GM23338 (cell line): ENCODE data around the gene EFS. TPM values are rescaled to one million over a fixed set of nuclear protein-coding genes. Genes with fewer than 3 reads are reported as not detected.

Source experiments
- ATAC-seq: fragments of 200-7000 bp; cut with Tn5 transposase; 3 replicates; pipeline ENCODE4 v1.9.1; 2020
- DNase-seq: peaks from one replicate; pipeline ENCODE4 v3.0.0-alpha.2; 2015; ENCODE audit warnings: low spot score
- H2AFZ ChIP-seq: fragments of 200-600 bp; sonication (generic); 2 replicates; pipeline ENCODE4 v1.8.0; 2016; ENCODE audit warnings: antibody characterized with exemption, mild to moderate bottlenecking, moderate library complexity
- H3F3A ChIP-seq: fragments of 200-600 bp; sonication (generic); replicated peaks from 2 replicates; pipeline ENCODE4 v1.8.0; 2017; ENCODE audit warnings: antibody characterized with exemption, mixed run types, low read depth
- H3K27ac ChIP-seq: fragments of 200-600 bp; sonication (generic); 2 replicates; pipeline ENCODE4 v1.6.1; 2016; ENCODE audit warnings: low read depth
- H3K27me3 ChIP-seq: fragments of 200-600 bp; sonication (generic); 2 replicates; pipeline ENCODE4 v1.8.0; 2016; ENCODE audit warnings: mild to moderate bottlenecking, mixed run types, moderate library complexity; ENCODE audit not compliant: insufficient read depth
- H3K36me3 ChIP-seq: fragments of 200-600 bp; sonication (generic); 2 replicates; pipeline ENCODE4 v1.8.0; 2016; ENCODE audit warnings: mild to moderate bottlenecking; ENCODE audit not compliant: insufficient read depth
- H3K4me1 ChIP-seq: fragments of 200-600 bp; sonication (generic); 2 replicates; pipeline ENCODE4 v1.8.0; 2016; ENCODE audit warnings: mild to moderate bottlenecking, moderate library complexity; ENCODE audit not compliant: insufficient read depth
- H3K4me2 ChIP-seq: fragments of 200-600 bp; sonication (generic); 2 replicates; pipeline ENCODE4 v1.7.1; 2017; ENCODE audit warnings: mixed run types
- H3K4me3 ChIP-seq: fragments of 200-600 bp; sonication (generic); 2 replicates; pipeline ENCODE4 v1.6.1; 2016; ENCODE audit warnings: mixed run types
- H3K79me2 ChIP-seq: fragments of 200-600 bp; sonication (generic); replicated peaks from 2 replicates; pipeline ENCODE4 v1.8.0; 2017; ENCODE audit warnings: mild to moderate bottlenecking; ENCODE audit not compliant: insufficient read depth
- H3K9me2 ChIP-seq: fragments of 200-600 bp; sonication (generic); 2 replicates; pipeline ENCODE4 v1.8.0; 2017; ENCODE audit not compliant: insufficient read depth
- H4K20me1 ChIP-seq: fragments of 200-600 bp; sonication (generic); replicated peaks from 2 replicates; pipeline ENCODE4 v1.8.0; 2017; ENCODE audit warnings: mild to moderate bottlenecking; ENCODE audit not compliant: insufficient read depth
- H3K27ac Mint-ChIP-seq: 2 replicates; pipeline ENCODE4 v1.8.0; 2020; ENCODE audit warnings: inconsistent platforms, mild to moderate bottlenecking, moderate library complexity, mixed read lengths
- H3K27me3 Mint-ChIP-seq: 3 replicates; pipeline ENCODE4 v1.8.0; 2022; ENCODE audit warnings: low read depth, mild to moderate bottlenecking, moderate library complexity, mixed read lengths, inconsistent platforms; ENCODE audit not compliant: insufficient read depth, poor library complexity
- H3K36me3 Mint-ChIP-seq: 3 replicates; pipeline ENCODE4 v1.8.0; 2021; ENCODE audit warnings: low read depth, mild to moderate bottlenecking, inconsistent platforms, moderate library complexity, mixed read lengths
- H3K4me1 Mint-ChIP-seq: 3 replicates; pipeline ENCODE4 v1.8.0; 2020; ENCODE audit warnings: mild to moderate bottlenecking, inconsistent platforms, mixed read lengths
- H3K4me3 Mint-ChIP-seq: 3 replicates; pipeline ENCODE4 v1.8.0; 2021; ENCODE audit warnings: moderate library complexity, mild to moderate bottlenecking, inconsistent platforms, mixed read lengths
- H3K9me3 Mint-ChIP-seq: 3 replicates; pipeline ENCODE4 v1.8.0; 2020; ENCODE audit warnings: moderate library complexity, mild to moderate bottlenecking, inconsistent platforms, mixed read lengths
- CREB1 ChIP-seq: fragments of 250-450 bp; sonication (Bioruptor Pico); IDR thresholded peaks from 2 replicates; pipeline ENCODE4 v1.5.0; 2020; ENCODE audit warnings: low read depth, mild to moderate bottlenecking, moderate library complexity
- EZH2phosphoT487 ChIP-seq: fragments of 200-600 bp; sonication (generic); IDR thresholded peaks from one replicate; pipeline ENCODE4 v1.8.1; 2018; ENCODE audit warnings: antibody characterized with exemption; ENCODE audit not compliant: unreplicated experiment
- JUNB ChIP-seq: IDR thresholded peaks from one replicate; pipeline ENCODE4 v1.6.1; 2016; ENCODE audit warnings: antibody characterized with exemption; ENCODE audit not compliant: unreplicated experiment
- NANOG ChIP-seq: IDR thresholded peaks from 2 replicates; pipeline ENCODE4 v1.6.1; 2016; ENCODE audit warnings: antibody characterized with exemption, borderline replicate concordance
- POLR2AphosphoS5 ChIP-seq: IDR thresholded peaks from 2 replicates; pipeline ENCODE4 v1.6.1; 2016; ENCODE audit warnings: antibody characterized with exemption, low read depth
- REST ChIP-seq: IDR thresholded peaks from one replicate; pipeline ENCODE4 v1.6.1; 2018; ENCODE audit warnings: antibody characterized with exemption; ENCODE audit not compliant: unreplicated experiment
- STAT1 ChIP-seq: IDR thresholded peaks from one replicate; pipeline ENCODE4 v1.6.1; 2016; ENCODE audit warnings: antibody characterized with exemption; ENCODE audit not compliant: unreplicated experiment
- ZNF114 ChIP-seq: fragments of 250-450 bp; sonication (Bioruptor Pico); IDR thresholded peaks from 2 replicates; pipeline ENCODE4 v1.5.0; 2020; ENCODE audit warnings: mild to moderate bottlenecking, moderate library complexity
- ZNF331 ChIP-seq: fragments of 250-450 bp; sonication (Bioruptor Pico); IDR thresholded peaks from 2 replicates; pipeline ENCODE4 v1.5.0; 2020; ENCODE audit warnings: low read depth, mild to moderate bottlenecking, moderate library complexity
- polyA plus RNA-seq: library from polyadenylated mRNA; unstranded; fragments of >200 nt; fragmentation: Nextera tagmentation; extraction: Ambion mirVana; gene quantifications from 2 replicates; pipeline ENCODE4 v1.2.1, GENCODE V29; 2016
- total RNA-seq: library from RNA; depleted of rRNA; stranded (reverse); fragments of >200 nt; shearing (Covaris generic); gene quantifications from 2 replicates; pipeline ENCODE4 v1.2.3, GENCODE V29; 2014
- TF ChIP-seq, protein P1 (sequence below), 2 experiments: fragments of 200-600 bp in 1 of 2; sonication (generic) in 1 of 2; conservative IDR thresholded peaks; 2 replicates each; pipeline versions ENCODE4 v1.5.1 to v1.6.1; 2016 to 2017; ENCODE audit warnings: antibody characterized with exemption in 2 of 2, low read depth in 2 of 2, mild to moderate bottlenecking in 2 of 2, moderate library complexity in 1 of 2
- TF ChIP-seq, protein P2 (sequence below): IDR thresholded peaks from 2 replicates; pipeline ENCODE4 v1.6.1; 2016; ENCODE audit warnings: antibody characterized with exemption

EFS gene
- total and polyA plus RNA-seq, 2 experiments from 2014 or later = 5.1 to 18.9 TPM

GRCh38 chr14:23310546-23310945 lies 54.4 kb downstream of the EFS start (continued):
- TF ChIP-seq REST = no peak
- TF ChIP-seq STAT1 = no peak
- TF ChIP-seq CREB1 (CRISPR knock-in tag) = no peak
- TF ChIP-seq, protein P1, sequence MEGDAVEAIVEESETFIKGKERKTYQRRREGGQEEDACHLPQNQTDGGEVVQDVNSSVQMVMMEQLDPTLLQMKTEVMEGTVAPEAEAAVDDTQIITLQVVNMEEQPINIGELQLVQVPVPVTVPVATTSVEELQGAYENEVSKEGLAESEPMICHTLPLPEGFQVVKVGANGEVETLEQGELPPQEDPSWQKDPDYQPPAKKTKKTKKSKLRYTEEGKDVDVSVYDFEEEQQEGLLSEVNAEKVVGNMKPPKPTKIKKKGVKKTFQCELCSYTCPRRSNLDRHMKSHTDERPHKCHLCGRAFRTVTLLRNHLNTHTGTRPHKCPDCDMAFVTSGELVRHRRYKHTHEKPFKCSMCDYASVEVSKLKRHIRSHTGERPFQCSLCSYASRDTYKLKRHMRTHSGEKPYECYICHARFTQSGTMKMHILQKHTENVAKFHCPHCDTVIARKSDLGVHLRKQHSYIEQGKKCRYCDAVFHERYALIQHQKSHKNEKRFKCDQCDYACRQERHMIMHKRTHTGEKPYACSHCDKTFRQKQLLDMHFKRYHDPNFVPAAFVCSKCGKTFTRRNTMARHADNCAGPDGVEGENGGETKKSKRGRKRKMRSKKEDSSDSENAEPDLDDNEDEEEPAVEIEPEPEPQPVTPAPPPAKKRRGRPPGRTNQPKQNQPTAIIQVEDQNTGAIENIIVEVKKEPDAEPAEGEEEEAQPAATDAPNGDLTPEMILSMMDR (conservative IDR thresholded peaks at IDR 0.05; ENCODE audit: low read depth in 2 of 2) = no peak
- no peak for TF ChIP-seq ZNF114
- TF ChIP-seq JUNB = no peak
- no peak for TF ChIP-seq ZNF331

DNA sequence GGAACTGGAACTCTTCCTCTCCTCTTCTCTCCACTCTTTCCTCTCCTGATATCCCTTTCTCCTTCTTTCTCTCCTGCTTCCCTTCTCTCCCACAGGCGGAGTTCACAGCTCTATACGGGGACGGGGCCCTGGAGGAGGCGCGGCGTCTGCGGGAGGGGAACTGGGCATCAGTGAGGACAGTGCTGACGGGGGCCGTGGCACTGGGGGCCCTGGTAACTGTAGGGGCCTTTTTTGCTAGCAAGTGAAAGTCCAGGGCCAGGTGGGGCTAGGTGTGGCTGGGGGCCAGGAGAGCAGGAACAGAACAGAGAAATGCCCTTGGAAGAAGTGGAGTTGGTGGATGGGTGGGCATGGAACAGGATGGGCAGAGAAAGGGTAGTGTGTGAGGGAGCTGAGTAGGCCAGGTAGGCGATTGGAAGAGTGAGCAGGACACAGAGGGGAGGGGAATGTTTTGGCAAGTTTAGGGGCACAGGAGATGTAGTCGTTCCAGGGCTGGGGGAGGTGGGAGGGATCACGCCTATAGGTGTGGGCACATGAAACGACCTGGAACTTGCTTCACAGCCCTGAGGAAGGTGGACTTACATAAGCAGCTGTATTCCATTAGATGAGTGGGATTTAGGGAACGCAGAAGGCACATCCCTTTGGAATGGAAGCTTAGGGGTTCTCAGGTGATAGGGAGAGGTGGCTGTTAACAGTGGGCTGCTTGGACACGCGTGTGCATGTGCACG lies 56.1 kb downstream of the EFS start:
- H3K4me3 ChIP-seq = no peak overlapping the region
- no peak overlapping the region for H3K4me2 ChIP-seq
- ATAC-seq (no peak), DNase-seq (no peak)
- peaks cover 24% of the 10 kb centered on the region; the same call in 2 of the 3 replicates for H3K36me3 Mint-ChIP-seq
- peaks cover 12% of the 10 kb centered on the region; the same call in 1 of the 2 replicates for H3F3A ChIP-seq
- H3K27ac ChIP-seq = no peak overlapping the region
- H3K27ac Mint-ChIP-seq = no peak overlapping the region
- H2AFZ ChIP-seq = no peak overlapping the region
- H3K79me2 ChIP-seq = peaks cover 11% of the 10 kb centered on the region; the same call in 1 of the 2 replicates
- H3K9me3 Mint-ChIP-seq = no peaks in the 10 kb centered on the region
- H3K4me1 Mint-ChIP-seq = peaks cover 23% of the 10 kb centered on the region
- H3K4me3 Mint-ChIP-seq = peak overlapping the region; percentile 94; the same call in 2 of the 3 replicates
- peaks cover 13% of the 10 kb centered on the region for H3K27me3 ChIP-seq
- H4K20me1 ChIP-seq = no peaks in the 10 kb centered on the region; the same call in 1 of the 2 replicates
- H3K4me1 ChIP-seq = peaks cover 15% of the 10 kb centered on the region
- peaks cover 5% of the 10 kb centered on the region for H3K27me3 Mint-ChIP-seq
- no peaks in the 10 kb centered on the region; the same call in 1 of the 2 replicates for H3K36me3 ChIP-seq
- no peaks in the 10 kb centered on the region for H3K9me2 ChIP-seq
- TF ChIP-seq, protein P2, sequence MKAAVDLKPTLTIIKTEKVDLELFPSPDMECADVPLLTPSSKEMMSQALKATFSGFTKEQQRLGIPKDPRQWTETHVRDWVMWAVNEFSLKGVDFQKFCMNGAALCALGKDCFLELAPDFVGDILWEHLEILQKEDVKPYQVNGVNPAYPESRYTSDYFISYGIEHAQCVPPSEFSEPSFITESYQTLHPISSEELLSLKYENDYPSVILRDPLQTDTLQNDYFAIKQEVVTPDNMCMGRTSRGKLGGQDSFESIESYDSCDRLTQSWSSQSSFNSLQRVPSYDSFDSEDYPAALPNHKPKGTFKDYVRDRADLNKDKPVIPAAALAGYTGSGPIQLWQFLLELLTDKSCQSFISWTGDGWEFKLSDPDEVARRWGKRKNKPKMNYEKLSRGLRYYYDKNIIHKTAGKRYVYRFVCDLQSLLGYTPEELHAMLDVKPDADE = no peak
- TF ChIP-seq, protein P1 (conservative IDR thresholded peaks at IDR 0.05; ENCODE audit: low read depth in 2 of 2) = no peak
- TF ChIP-seq CREB1 (CRISPR knock-in tag) (no peak), ZNF331 (no peak), EZH2phosphoT487 (no peak), POLR2AphosphoS5 (no peak), STAT1 (no peak), ZNF114 (no peak), REST (no peak), JUNB (no peak), NANOG (no peak)
